Liver (tissue), 9 donors: ENCODE data around the gene RLBP1. TPM values are rescaled to one million over a fixed set of nuclear protein-coding genes. Genes with fewer than 3 reads are reported as not detected.

Experiments
- DNase-seq: peaks from one replicate; pipeline ENCODE4 v3.0.0-alpha.2; 2017; ENCODE audit warnings: low spot score
- H3K27ac ChIP-seq, 2 donors: one replicate each; pipeline ENCODE4 v1.7.0; 2013; ENCODE audit warnings: inconsistent platforms in 2 of 2, low read length in 2 of 2, control low read depth in 1 of 2, low read depth in 1 of 2, mild to moderate bottlenecking in 1 of 2
- H3K27me3 ChIP-seq, 4 donors: one replicate each; pipeline versions ENCODE4 v1.6.1 to v1.7.0; 2013; ENCODE audit warnings: low read length in 3 of 4, inconsistent platforms in 1 of 4, mild to moderate bottlenecking in 1 of 4, moderate library complexity in 1 of 4; ENCODE audit not compliant: control insufficient read depth in 4 of 4, insufficient read depth in 4 of 4
- H3K36me3 ChIP-seq, 4 donors: one replicate each; pipeline versions ENCODE4 v1.6.1 to v1.7.0; 2013; ENCODE audit warnings: low read length in 3 of 4, mild to moderate bottlenecking in 3 of 4, low read depth in 1 of 4, moderate library complexity in 1 of 4; ENCODE audit not compliant: control insufficient read depth in 4 of 4, insufficient read depth in 3 of 4
- H3K4me1 ChIP-seq, 4 donors: one replicate each; pipeline versions ENCODE4 v1.6.1 to v1.7.0; 2013; ENCODE audit warnings: low read length in 3 of 4, mild to moderate bottlenecking in 3 of 4, moderate library complexity in 1 of 4; ENCODE audit not compliant: control insufficient read depth in 4 of 4, insufficient read depth in 4 of 4
- H3K4me3 ChIP-seq, 3 donors: one replicate each; pipeline versions ENCODE4 v1.6.1 to v1.7.0; 2013; ENCODE audit warnings: low read length in 3 of 3, control low read depth in 1 of 3, low read depth in 1 of 3, mild to moderate bottlenecking in 1 of 3
- H3K9ac ChIP-seq, 2 donors: one replicate each; pipeline ENCODE4 v1.7.0; 2013; ENCODE audit warnings: low read length in 2 of 2, mild to moderate bottlenecking in 2 of 2, moderate library complexity in 2 of 2, control low read depth in 1 of 2, low read depth in 1 of 2
- H3K9me3 ChIP-seq, 4 donors: one replicate each; pipeline versions ENCODE4 v1.6.1 to v1.7.0; 2013; ENCODE audit warnings: low read length in 3 of 4; ENCODE audit not compliant: control insufficient read depth in 4 of 4
- CTCF ChIP-seq: fragments of 150-350 bp; IDR thresholded peaks from 2 replicates; pipeline ENCODE4 v1.5.1; 2017; ENCODE audit warnings: improper control_type of control experiment, low read depth, low read length; ENCODE audit not compliant: missing input control
- EGR1 ChIP-seq, 2 donors: IDR thresholded peaks; 2 replicates each; pipeline ENCODE4 v1.6.1; 2016 to 2018; ENCODE audit warnings: antibody characterized with exemption in 2 of 2, low read depth in 2 of 2
- FOXA1 ChIP-seq: IDR thresholded peaks from 2 replicates; pipeline ENCODE4 v1.6.1; 2016; ENCODE audit warnings: antibody characterized with exemption
- FOXA2 ChIP-seq: IDR thresholded peaks from 2 replicates; pipeline ENCODE4 v1.6.1; 2016; ENCODE audit warnings: antibody characterized with exemption
- GABPA ChIP-seq, 2 donors: IDR thresholded peaks in 1 of 2; conservative IDR thresholded peaks in 1 of 2; 2 replicates each; pipeline ENCODE4 v1.6.1; 2016; ENCODE audit warnings: antibody characterized with exemption in 2 of 2, mild to moderate bottlenecking in 1 of 2, moderate library complexity in 1 of 2
- HNF4A ChIP-seq, 2 donors: conservative IDR thresholded peaks; 2 replicates each; pipeline ENCODE4 v1.6.1; 2016; ENCODE audit warnings: antibody characterized with exemption in 2 of 2, mild to moderate bottlenecking in 2 of 2
- HNF4G ChIP-seq: IDR thresholded peaks from 2 replicates; pipeline ENCODE4 v1.6.1; 2016; ENCODE audit warnings: antibody characterized with exemption
- JUND ChIP-seq, 2 donors: IDR thresholded peaks; 2 replicates each; pipeline ENCODE4 v1.6.1; 2016; ENCODE audit warnings: antibody characterized with exemption in 2 of 2
- MAX ChIP-seq: IDR thresholded peaks from 2 replicates; pipeline ENCODE4 v1.6.1; 2016; ENCODE audit warnings: antibody characterized with exemption
- NR2F2 ChIP-seq: IDR thresholded peaks from 2 replicates; pipeline ENCODE4 v1.6.1; 2016; ENCODE audit warnings: antibody characterized with exemption
- RAD21 ChIP-seq, 2 donors: IDR thresholded peaks; 2 replicates each; pipeline ENCODE4 v1.6.1; 2016; ENCODE audit warnings: antibody characterized with exemption in 2 of 2, mild to moderate bottlenecking in 2 of 2
- REST ChIP-seq: IDR thresholded peaks from 2 replicates; pipeline ENCODE4 v1.6.1; 2016; ENCODE audit warnings: antibody characterized with exemption, mild to moderate bottlenecking
- RXRA ChIP-seq, 2 donors: IDR thresholded peaks; 2 replicates each; pipeline ENCODE4 v1.6.1; 2017 to 2018; ENCODE audit warnings: antibody characterized with exemption in 2 of 2, mild to moderate bottlenecking in 1 of 2
- SP1 ChIP-seq: IDR thresholded peaks from 2 replicates; pipeline ENCODE4 v1.6.1; 2018; ENCODE audit warnings: antibody characterized with exemption, mild to moderate bottlenecking
- TAF1 ChIP-seq: conservative IDR thresholded peaks from 2 replicates; pipeline ENCODE4 v1.6.1; 2016; ENCODE audit warnings: antibody characterized with exemption, mild to moderate bottlenecking
- YY1 ChIP-seq: IDR thresholded peaks from 2 replicates; pipeline ENCODE4 v1.6.1; 2016; ENCODE audit warnings: antibody characterized with exemption, mild to moderate bottlenecking
- ZBTB33 ChIP-seq: IDR thresholded peaks from 2 replicates; pipeline ENCODE4 v1.6.1; 2016; ENCODE audit warnings: antibody characterized with exemption
- WGBS: extraction: QIAGEN DNeasy Blood & Tissue Kit; methylation state at CpG from one replicate; pipeline ENCODE4 v1.1.7; 2013; 5-methylcytosine and 5-hydroxymethylcytosine counted together
- polyA plus RNA-seq, 2 donors: library from polyadenylated mRNA; stranded (reverse) in 1 of 2; unstranded in 1 of 2; fragments of 200-250 nt in 1 of 2; fragments of >200 nt in 1 of 2; fragmentation: Nextera tagmentation in 1 of 2; extraction: Ambion mirVana in 1 of 2; gene quantifications; one replicate each; pipeline versions ENCODE4 v1.2.1 to v1.2.3, GENCODE V29; 2013 to 2015
- total RNA-seq, 2 donors: library from RNA; depleted of rRNA; stranded (reverse); fragments of >200 nt; gene quantifications; one replicate each; pipeline ENCODE4 v1.2.3, GENCODE V29; 2014
- donor health status: healthy.
- donor health status: healthy.
- donor health status: healthy.
- donor health status: healthy.
- donor health status: healthy.

RLBP1 gene
- total and polyA plus RNA-seq, 4 donors = 0.17 TPM; not detected in 3

GRCh38 chr15:89163271-89164055, 57.9 kb downstream of the RLBP1 start:
- Histone ChIP-seq H3K4me1 (peaks cover 5 to 42% (median 35%) of the 10 kb centered on the region in 4 donors), H3K36me3 (peaks cover 7 to 47% (median 27%) of the 10 kb centered on the region in 4 donors), H3K9me3 (no peaks in the 10 kb centered on the region), H3K4me3 (no peak overlapping the region), H3K9ac (no peak overlapping the region), H3K27me3 (no peaks in the 10 kb centered on the region), H3K27ac (no peak overlapping the region)
- DNase-seq = no peak
- WGBS = 93% methylated on average over 5 of the region's 5 CpGs
- TF ChIP-seq RXRA (IDR thresholded peaks at IDR 0.05) (no peak), RAD21 (IDR thresholded peaks at IDR 0.05) (no peak), HNF4A (conservative IDR thresholded peaks at IDR 0.05) (no peak), CTCF (no peak), EGR1 (IDR thresholded peaks at IDR 0.05; ENCODE audit: low read depth in 2 of 2) (no peak), FOXA1 (no peak), JUND (IDR thresholded peaks at IDR 0.05) (no peak), YY1 (no peak), HNF4G (no peak), GABPA (IDR thresholded peaks at IDR 0.05 in 1 of 2, conservative IDR thresholded peaks at IDR 0.05 in 1 of 2) (no peak), REST (no peak), SP1 (no peak)

- no peak overlapping the region for H3K9ac ChIP-seq
- WGBS = 72% methylated on average over 3 of the region's 3 CpGs
- H3K27me3 ChIP-seq = no peaks in the 10 kb centered on the region
- H3K36me3 ChIP-seq = peaks cover 14 to 40% (median 36%) of the 10 kb centered on the region in 4 donors
- H3K9me3 ChIP-seq = no peaks in the 10 kb centered on the region
- TF ChIP-seq FOXA2 = no peak
- no peak for TF ChIP-seq RAD21 (IDR thresholded peaks at IDR 0.05)
- no peak for TF ChIP-seq NR2F2
- no peak for TF ChIP-seq TAF1
- no peak for TF ChIP-seq ZBTB33
- TF ChIP-seq JUND (IDR thresholded peaks at IDR 0.05) = no peak
- TF ChIP-seq REST = no peak
- no peak for TF ChIP-seq MAX
- TF ChIP-seq EGR1 (IDR thresholded peaks at IDR 0.05; ENCODE audit: low read depth in 2 of 2) = no peak
- no peak overlapping the region for H3K4me3 ChIP-seq
- peaks cover 9 to 41% (median 35%) of the 10 kb centered on the region in 4 donors for H3K4me1 ChIP-seq
- H3K27ac ChIP-seq = no peak overlapping the region
- DNase-seq = no peak
These were observed 59.7 kb downstream of the RLBP1 start for GRCh38 chr15:89161666-89162065.
